Fibroblast of skin of right quadriceps (primary cell): ENCODE results near the gene TENM3.
"Not testable (repeated sequence)": the region's sequence is repeated elsewhere in the genome, so short reads cannot be mapped to it uniquely, and the experiment has no call there.

Experiments
- DNase-seq: peaks from one replicate; pipeline ENCODE4 v3.0.0-alpha.2; 2013

TENM3 gene

GRCh38 chr4:182228991-182229577, 14.1 kb upstream of the TENM3 start:
- no peak for DNase-seq

- DNase-seq = no peak
These were observed 12.9 kb upstream of the TENM3 start for GRCh38 chr4:182230256-182230655.

- DNase-seq = peak; percentile 59
These were observed 12.1 kb upstream of the TENM3 start for GRCh38 chr4:182231080-182231479.

DNA sequence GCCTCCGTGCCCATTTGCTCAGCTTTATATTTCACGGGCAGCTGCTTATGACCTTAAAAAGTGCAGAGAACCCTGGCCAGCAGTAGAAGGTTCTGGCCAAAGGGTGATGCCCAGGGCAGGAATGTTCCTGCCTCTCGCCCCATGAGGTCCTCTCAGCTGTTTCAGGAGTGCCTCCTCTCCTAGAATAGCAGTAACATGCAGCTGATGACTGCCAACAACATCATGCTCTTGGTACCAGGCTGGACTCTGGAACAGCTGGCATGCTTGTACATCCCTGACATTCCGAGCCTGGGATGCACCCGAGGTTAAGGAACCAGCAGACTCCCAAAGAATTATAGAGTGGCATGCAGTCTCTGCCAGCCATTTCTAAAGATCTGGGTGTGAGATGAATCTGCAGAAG, 11.7 kb upstream of the TENM3 start:
- no peak for DNase-seq

DNA sequence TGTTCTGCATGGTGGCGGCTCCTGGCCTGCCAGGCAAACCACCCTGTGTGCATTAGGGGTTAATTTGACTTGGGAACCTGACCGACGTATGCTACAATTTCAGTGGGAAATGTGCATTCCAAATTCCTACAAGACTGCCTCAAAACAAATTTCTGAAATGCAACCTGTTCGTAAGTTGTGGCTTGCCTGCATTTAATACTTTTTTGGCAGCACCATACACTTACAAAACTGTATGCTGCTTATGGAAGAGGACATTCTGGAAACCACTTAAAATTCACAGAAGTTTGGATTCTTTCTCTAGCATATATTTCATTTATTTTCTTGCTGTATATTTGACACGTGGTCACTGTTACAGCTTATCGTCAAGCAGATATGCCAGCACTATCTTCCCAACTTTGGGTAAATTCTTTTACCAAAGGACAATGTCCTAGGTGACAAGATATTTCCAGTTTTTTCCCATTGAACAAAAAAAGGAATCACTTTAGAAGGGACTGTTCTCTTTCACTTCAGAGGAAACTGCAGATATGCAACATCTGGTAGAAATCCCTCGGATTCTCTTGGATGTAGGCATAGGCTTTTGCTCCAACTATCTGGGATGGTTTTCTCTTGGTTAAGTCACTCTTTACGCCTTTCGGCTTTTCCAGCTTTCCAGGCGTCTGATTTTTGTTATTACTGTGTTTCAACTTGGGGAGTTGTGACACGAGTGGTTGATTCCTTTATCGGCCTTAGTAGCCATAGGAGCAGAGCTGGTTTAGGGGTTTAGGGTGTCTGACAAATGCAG, 9.7 kb upstream of the TENM3 start:
- no peak for DNase-seq

DNA sequence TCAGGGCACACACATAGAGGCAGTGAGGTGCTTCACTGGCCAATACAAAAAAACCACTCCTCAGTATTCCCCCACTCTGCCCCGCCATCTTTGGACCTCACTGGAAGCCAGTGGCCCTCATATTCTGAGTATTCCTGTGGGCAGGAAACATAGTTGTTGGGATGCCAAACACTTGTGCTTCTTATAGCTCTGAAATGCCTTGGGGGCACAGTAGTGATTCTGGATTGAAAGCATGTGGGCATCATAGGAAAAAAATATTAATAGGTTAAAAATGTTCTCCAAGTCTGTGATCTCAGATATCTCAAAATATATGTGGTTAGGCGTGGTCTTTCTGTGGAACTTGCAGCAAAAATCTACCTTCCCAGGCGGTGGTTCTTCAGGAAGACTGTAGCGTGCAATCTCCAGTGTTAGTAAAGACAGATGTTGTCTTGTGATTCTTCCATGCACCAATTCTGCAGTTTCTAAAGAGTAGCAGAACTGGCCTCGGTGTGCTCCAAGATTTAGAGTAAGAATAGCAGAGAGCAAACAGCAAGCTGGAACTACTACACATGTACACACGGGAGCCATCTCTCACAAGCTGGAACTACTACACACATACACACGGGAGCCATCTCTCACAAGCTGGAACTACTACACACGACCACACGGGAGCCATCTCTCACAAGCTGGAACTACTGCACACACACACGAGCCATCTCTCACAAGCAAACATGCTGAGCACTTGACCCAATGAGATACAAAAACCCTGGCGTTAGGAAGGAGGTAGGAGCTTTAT, 8.0 kb upstream of the TENM3 start:
- peak; percentile 30 for DNase-seq

GRCh38 chr4:182236186-182236585, 7.0 kb upstream of the TENM3 start:
- no peak for DNase-seq

DNA sequence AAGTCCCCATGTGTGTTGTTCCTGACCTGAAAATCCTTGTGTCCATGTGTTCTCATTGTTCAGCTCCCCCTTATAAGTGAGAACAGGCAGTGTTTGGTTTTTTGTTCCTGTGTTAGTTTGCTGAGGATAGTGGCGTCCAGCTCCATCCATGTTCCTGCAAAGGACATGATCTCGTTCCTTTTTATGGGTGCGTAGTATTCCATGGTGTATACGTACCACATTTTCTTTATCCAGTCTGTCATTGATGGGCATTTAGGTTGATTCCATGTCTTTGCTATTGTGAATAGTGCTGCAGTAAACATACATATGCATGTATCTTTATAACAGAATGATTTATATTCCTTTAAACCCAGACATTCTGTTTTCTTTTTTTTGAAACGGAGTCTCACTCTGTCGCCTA, 6.2 kb upstream of the TENM3 start:
- DNase-seq = not testable (repeated sequence)

GRCh38 chr4:182238355-182238931, 4.8 kb upstream of the TENM3 start:
- DNase-seq = no peak

- DNase-seq = peak; percentile 97
These were observed 2.8 kb upstream of the TENM3 start for GRCh38 chr4:182240161-182241130.

DNA sequence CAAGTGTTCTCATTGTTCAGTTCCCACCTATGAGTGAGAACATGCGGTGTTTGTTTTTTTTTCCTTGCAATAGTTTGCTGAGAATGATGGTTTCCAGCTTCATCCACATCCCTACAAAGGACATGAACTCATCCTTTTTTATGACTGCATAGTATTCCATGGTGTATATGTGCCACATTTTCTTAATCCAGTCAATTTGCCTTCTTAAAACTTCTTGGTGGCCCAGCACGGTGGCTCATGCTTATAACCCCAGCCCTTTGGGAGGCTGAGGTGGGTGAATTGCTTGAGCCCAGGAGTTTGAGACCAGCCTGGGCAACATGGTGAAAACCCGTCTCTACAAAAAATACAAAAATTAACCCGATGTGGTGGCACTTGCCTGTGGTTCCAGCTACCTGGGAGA, 942 bp upstream of the TENM3 start:
- not testable (repeated sequence) for DNase-seq

DNA sequence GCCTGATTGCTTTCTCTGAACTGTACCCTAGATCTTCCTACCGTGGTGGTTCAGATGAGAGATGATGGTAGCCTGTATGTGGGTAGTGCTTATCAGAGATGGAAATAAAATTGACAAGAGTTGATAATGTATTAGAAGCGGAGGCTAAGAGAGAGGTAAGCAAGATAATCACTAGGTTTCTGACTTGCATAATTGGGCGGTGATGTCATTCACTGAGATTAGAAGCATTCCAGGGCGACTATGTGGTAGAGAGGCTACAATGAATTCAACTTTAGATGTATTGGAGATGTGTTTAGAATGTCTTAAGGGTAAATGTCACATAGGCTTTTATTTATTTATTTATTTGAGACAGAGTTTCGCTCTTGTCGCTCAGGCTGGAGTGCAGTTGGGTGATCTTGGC, 415 bp upstream of the TENM3 start:
- peak; percentile 70 for DNase-seq

GRCh38 chr4:182245041-182245440, 1.8 kb downstream of the TENM3 start:
- no peak for DNase-seq

DNA sequence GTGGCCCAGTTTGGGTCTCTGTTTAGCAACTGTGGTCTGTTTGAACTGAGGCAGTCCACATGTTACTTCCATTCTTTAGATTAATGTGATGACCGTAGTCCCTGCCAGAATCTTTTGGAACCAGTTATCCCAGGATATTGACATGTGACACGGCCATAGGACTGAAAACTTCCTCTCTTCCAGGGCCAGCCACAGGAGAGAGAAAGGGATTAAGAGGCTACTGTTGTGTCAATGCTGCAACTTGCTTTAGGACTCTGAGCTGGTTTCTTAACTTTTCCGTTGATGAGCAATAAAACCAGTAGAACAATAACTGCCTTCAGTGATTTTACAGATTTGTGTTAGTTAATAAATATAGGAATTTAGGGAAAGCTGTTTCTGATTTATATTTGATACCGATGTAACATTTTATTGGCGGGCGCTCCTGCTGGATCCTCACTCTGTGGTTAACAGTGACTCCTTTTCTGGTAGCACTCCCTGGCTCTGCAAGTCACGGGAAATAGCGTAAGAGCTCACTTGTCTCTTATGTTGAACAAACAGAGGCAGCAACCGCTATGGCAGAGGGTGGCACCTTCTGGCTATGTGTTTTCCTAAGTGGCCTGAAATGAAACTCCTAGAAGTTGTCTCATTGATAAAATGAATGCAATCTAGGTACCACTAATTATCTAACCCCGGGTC, 2.5 kb downstream of the TENM3 start:
- peak; percentile 67 for DNase-seq

DNA sequence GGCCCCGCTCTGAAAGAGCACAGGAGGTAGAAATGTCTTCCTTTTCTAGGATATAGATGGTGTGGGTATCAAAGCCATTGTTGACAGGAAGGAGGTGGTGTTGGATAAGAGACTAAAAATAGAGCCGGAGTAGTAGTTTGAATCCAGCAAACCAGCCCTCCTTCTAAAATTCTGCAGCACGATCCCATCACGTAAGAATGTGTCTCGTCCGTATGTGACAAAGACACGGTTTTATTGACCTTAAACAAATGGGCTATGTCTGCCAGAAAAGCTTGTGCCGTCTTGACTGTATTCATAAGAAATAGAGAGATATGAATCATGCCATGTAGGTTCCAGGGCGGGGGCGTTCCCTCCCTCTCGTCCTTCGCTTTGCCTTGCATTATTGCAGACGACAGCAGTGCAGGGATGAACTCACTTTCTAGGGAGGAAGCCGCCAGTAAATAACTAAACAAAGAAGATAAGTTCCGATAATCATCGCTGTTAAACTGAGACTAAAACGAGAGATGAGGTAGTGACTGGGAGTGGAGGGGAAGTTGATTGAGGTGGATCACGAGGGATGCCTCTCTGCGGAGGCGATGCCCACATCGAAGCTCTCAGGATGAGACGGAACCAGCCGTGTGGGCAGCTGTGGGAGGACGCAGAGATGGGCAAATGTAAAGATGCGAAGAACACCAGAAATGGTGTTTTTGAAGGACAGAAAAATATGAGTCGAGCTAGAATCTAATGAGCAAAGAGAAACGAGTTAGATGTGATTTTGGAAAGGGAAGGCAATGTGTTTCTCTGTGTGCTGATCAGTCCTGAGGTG, 3.4 kb downstream of the TENM3 start:
- DNase-seq = no peak

- DNase-seq = no peak
These were observed 5.1 kb downstream of the TENM3 start for GRCh38 chr4:182248295-182248694.

GRCh38 chr4:182250446-182250845, 7.2 kb downstream of the TENM3 start:
- no peak for DNase-seq

- DNase-seq = no peak
These were observed 7.9 kb downstream of the TENM3 start for GRCh38 chr4:182251116-182251515.

DNA sequence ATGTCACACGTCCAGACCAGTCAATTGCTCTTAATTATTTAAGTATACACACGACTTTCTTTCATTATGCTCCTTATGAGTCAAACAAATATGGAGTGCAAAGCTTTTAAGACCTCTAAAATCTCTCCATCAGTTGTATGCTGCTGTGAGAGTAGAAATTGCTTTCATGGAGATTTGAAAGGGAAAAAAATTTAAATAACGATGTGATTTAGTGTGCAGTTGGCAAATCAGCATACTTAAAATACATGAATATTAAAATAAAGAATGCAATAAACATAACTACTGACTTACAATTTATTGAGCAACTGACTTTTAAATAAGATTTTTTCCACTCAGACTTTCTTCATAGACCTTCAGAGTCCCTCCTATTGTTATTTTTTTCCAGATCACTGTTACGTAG, 9.0 kb downstream of the TENM3 start:
- no peak for DNase-seq

DNA sequence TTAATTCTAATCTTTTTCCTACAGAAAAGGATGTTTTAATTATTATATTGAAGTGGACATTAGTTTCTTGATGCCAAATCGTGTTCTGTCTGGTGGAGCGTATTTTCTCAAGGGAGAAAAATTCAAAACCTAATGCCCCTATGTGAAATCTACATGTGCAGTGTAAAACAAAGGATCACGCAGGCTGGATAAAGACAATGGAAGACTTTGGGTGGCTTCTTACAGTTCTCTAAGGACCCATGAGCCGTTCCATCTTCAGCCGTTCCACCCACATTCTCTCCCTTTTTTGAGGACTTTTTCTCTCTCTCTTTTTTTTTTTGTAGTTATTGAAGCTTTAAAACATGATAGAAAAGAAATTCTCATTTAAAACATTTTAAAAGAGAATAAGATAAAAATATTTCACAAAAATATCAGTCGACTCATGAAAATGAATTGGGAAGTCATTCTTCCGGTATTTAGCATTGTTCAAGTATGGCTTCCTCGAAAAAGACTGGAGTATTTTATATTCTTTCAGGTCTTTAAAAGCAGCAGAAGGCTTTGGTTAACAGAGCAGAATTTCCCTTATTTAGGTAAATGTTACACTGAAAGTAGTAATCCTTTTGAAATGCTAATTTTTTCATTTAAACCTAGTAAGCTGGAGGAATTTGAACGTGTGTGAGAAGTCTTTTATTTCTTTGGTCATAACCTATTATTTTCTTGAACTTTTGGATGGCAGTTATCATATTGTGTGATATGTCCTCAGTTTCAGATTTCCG, 11.0 kb downstream of the TENM3 start:
- DNase-seq = no peak
